Liver (tissue), 9 donors: ENCODE measurements around the gene ITGB1BP1. TPM values are rescaled to one million over a fixed set of nuclear protein-coding genes. Genes with fewer than 3 reads are reported as not detected.

Experiments
- DNase-seq: peaks from one replicate; pipeline ENCODE4 v3.0.0-alpha.2; 2017; ENCODE audit warnings: low spot score
- H3K27ac ChIP-seq, 2 donors: one replicate each; pipeline ENCODE4 v1.7.0; 2013; ENCODE audit warnings: inconsistent platforms in 2 of 2, low read length in 2 of 2, control low read depth in 1 of 2, low read depth in 1 of 2, mild to moderate bottlenecking in 1 of 2
- H3K27me3 ChIP-seq, 4 donors: one replicate each; pipeline versions ENCODE4 v1.6.1 to v1.7.0; 2013; ENCODE audit warnings: low read length in 3 of 4, inconsistent platforms in 1 of 4, mild to moderate bottlenecking in 1 of 4, moderate library complexity in 1 of 4; ENCODE audit not compliant: control insufficient read depth in 4 of 4, insufficient read depth in 4 of 4
- H3K36me3 ChIP-seq, 4 donors: one replicate each; pipeline versions ENCODE4 v1.6.1 to v1.7.0; 2013; ENCODE audit warnings: low read length in 3 of 4, mild to moderate bottlenecking in 3 of 4, low read depth in 1 of 4, moderate library complexity in 1 of 4; ENCODE audit not compliant: control insufficient read depth in 4 of 4, insufficient read depth in 3 of 4
- H3K4me1 ChIP-seq, 4 donors: one replicate each; pipeline versions ENCODE4 v1.6.1 to v1.7.0; 2013; ENCODE audit warnings: low read length in 3 of 4, mild to moderate bottlenecking in 3 of 4, moderate library complexity in 1 of 4; ENCODE audit not compliant: control insufficient read depth in 4 of 4, insufficient read depth in 4 of 4
- H3K4me3 ChIP-seq, 3 donors: one replicate each; pipeline versions ENCODE4 v1.6.1 to v1.7.0; 2013; ENCODE audit warnings: low read length in 3 of 3, control low read depth in 1 of 3, low read depth in 1 of 3, mild to moderate bottlenecking in 1 of 3
- H3K9ac ChIP-seq, 2 donors: one replicate each; pipeline ENCODE4 v1.7.0; 2013; ENCODE audit warnings: low read length in 2 of 2, mild to moderate bottlenecking in 2 of 2, moderate library complexity in 2 of 2, control low read depth in 1 of 2, low read depth in 1 of 2
- H3K9me3 ChIP-seq, 4 donors: one replicate each; pipeline versions ENCODE4 v1.6.1 to v1.7.0; 2013; ENCODE audit warnings: low read length in 3 of 4; ENCODE audit not compliant: control insufficient read depth in 4 of 4
- CTCF ChIP-seq: fragments of 150-350 bp; IDR thresholded peaks from 2 replicates; pipeline ENCODE4 v1.5.1; 2017; ENCODE audit warnings: improper control_type of control experiment, low read depth, low read length; ENCODE audit not compliant: missing input control
- EGR1 ChIP-seq, 2 donors: IDR thresholded peaks; 2 replicates each; pipeline ENCODE4 v1.6.1; 2016 to 2018; ENCODE audit warnings: antibody characterized with exemption in 2 of 2, low read depth in 2 of 2
- FOXA1 ChIP-seq: IDR thresholded peaks from 2 replicates; pipeline ENCODE4 v1.6.1; 2016; ENCODE audit warnings: antibody characterized with exemption
- FOXA2 ChIP-seq: IDR thresholded peaks from 2 replicates; pipeline ENCODE4 v1.6.1; 2016; ENCODE audit warnings: antibody characterized with exemption
- GABPA ChIP-seq, 2 donors: IDR thresholded peaks in 1 of 2; conservative IDR thresholded peaks in 1 of 2; 2 replicates each; pipeline ENCODE4 v1.6.1; 2016; ENCODE audit warnings: antibody characterized with exemption in 2 of 2, mild to moderate bottlenecking in 1 of 2, moderate library complexity in 1 of 2
- HNF4A ChIP-seq, 2 donors: conservative IDR thresholded peaks; 2 replicates each; pipeline ENCODE4 v1.6.1; 2016; ENCODE audit warnings: antibody characterized with exemption in 2 of 2, mild to moderate bottlenecking in 2 of 2
- HNF4G ChIP-seq: IDR thresholded peaks from 2 replicates; pipeline ENCODE4 v1.6.1; 2016; ENCODE audit warnings: antibody characterized with exemption
- JUND ChIP-seq, 2 donors: IDR thresholded peaks; 2 replicates each; pipeline ENCODE4 v1.6.1; 2016; ENCODE audit warnings: antibody characterized with exemption in 2 of 2
- MAX ChIP-seq: IDR thresholded peaks from 2 replicates; pipeline ENCODE4 v1.6.1; 2016; ENCODE audit warnings: antibody characterized with exemption
- NR2F2 ChIP-seq: IDR thresholded peaks from 2 replicates; pipeline ENCODE4 v1.6.1; 2016; ENCODE audit warnings: antibody characterized with exemption
- RAD21 ChIP-seq, 2 donors: IDR thresholded peaks; 2 replicates each; pipeline ENCODE4 v1.6.1; 2016; ENCODE audit warnings: antibody characterized with exemption in 2 of 2, mild to moderate bottlenecking in 2 of 2
- REST ChIP-seq: IDR thresholded peaks from 2 replicates; pipeline ENCODE4 v1.6.1; 2016; ENCODE audit warnings: antibody characterized with exemption, mild to moderate bottlenecking
- RXRA ChIP-seq, 2 donors: IDR thresholded peaks; 2 replicates each; pipeline ENCODE4 v1.6.1; 2017 to 2018; ENCODE audit warnings: antibody characterized with exemption in 2 of 2, mild to moderate bottlenecking in 1 of 2
- SP1 ChIP-seq: IDR thresholded peaks from 2 replicates; pipeline ENCODE4 v1.6.1; 2018; ENCODE audit warnings: antibody characterized with exemption, mild to moderate bottlenecking
- TAF1 ChIP-seq: conservative IDR thresholded peaks from 2 replicates; pipeline ENCODE4 v1.6.1; 2016; ENCODE audit warnings: antibody characterized with exemption, mild to moderate bottlenecking
- YY1 ChIP-seq: IDR thresholded peaks from 2 replicates; pipeline ENCODE4 v1.6.1; 2016; ENCODE audit warnings: antibody characterized with exemption, mild to moderate bottlenecking
- WGBS: extraction: QIAGEN DNeasy Blood & Tissue Kit; methylation state at CpG from one replicate; pipeline ENCODE4 v1.1.7; 2013; 5-methylcytosine and 5-hydroxymethylcytosine counted together
- polyA plus RNA-seq, 2 donors: library from polyadenylated mRNA; stranded (reverse) in 1 of 2; unstranded in 1 of 2; fragments of 200-250 nt in 1 of 2; fragments of >200 nt in 1 of 2; fragmentation: Nextera tagmentation in 1 of 2; extraction: Ambion mirVana in 1 of 2; gene quantifications; one replicate each; pipeline versions ENCODE4 v1.2.1 to v1.2.3, GENCODE V29; 2013 to 2015
- total RNA-seq, 2 donors: library from RNA; depleted of rRNA; stranded (reverse); fragments of >200 nt; gene quantifications; one replicate each; pipeline ENCODE4 v1.2.3, GENCODE V29; 2014
- TF ChIP-seq, protein P1 (sequence below): IDR thresholded peaks from 2 replicates; pipeline ENCODE4 v1.6.1; 2016; ENCODE audit warnings: antibody characterized with exemption
- TF ChIP-seq, protein P2 (sequence below): IDR thresholded peaks from 2 replicates; pipeline ENCODE4 v1.6.1; 2016; ENCODE audit warnings: antibody characterized with exemption
- donor health status: healthy.
- donor health status: healthy.
- donor health status: healthy.
- donor health status: healthy.
- donor health status: healthy.

Gene ITGB1BP1
- total and polyA plus RNA-seq, 4 donors, result 6.6 to 30.9 (median 13.7) TPM

GRCh38 chr2:9420495-9420894 lies 2.8 kb downstream of the ITGB1BP1 start:
- Histone ChIP-seq H3K9ac (no peak overlapping the region), H3K36me3 (peaks cover 0 to 3% (median under 1%) of the 10 kb centered on the region in 4 donors), H3K4me3 (no peak overlapping the region), H3K9me3 (no peaks in the 10 kb centered on the region), H3K27ac (no peak overlapping the region), H3K27me3 (no peaks in the 10 kb centered on the region), H3K4me1 (peaks cover 10 to 23% (median 17%) of the 10 kb centered on the region in 4 donors)
- TF ChIP-seq RXRA (IDR thresholded peaks at IDR 0.05), result no peak
- no peak for TF ChIP-seq MAX
- TF ChIP-seq TAF1, result no peak
- TF ChIP-seq HNF4G, result no peak
- no peak for TF ChIP-seq NR2F2
- no peak for TF ChIP-seq CTCF
- TF ChIP-seq SP1, result no peak
- no peak for TF ChIP-seq REST
- no peak for TF ChIP-seq HNF4A (conservative IDR thresholded peaks at IDR 0.05)
- no peak for TF ChIP-seq FOXA2
- no peak for TF ChIP-seq EGR1 (IDR thresholded peaks at IDR 0.05; ENCODE audit: low read depth in 2 of 2)
- no peak for TF ChIP-seq YY1
- no peak for TF ChIP-seq FOXA1
- TF ChIP-seq, protein P1, sequence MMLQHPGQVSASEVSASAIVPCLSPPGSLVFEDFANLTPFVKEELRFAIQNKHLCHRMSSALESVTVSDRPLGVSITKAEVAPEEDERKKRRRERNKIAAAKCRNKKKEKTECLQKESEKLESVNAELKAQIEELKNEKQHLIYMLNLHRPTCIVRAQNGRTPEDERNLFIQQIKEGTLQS, result no peak
- TF ChIP-seq GABPA (IDR thresholded peaks at IDR 0.05 in 1 of 2, conservative IDR thresholded peaks at IDR 0.05 in 1 of 2), result no peak
- no peak for TF ChIP-seq RAD21 (IDR thresholded peaks at IDR 0.05)
- TF ChIP-seq, protein P2, sequence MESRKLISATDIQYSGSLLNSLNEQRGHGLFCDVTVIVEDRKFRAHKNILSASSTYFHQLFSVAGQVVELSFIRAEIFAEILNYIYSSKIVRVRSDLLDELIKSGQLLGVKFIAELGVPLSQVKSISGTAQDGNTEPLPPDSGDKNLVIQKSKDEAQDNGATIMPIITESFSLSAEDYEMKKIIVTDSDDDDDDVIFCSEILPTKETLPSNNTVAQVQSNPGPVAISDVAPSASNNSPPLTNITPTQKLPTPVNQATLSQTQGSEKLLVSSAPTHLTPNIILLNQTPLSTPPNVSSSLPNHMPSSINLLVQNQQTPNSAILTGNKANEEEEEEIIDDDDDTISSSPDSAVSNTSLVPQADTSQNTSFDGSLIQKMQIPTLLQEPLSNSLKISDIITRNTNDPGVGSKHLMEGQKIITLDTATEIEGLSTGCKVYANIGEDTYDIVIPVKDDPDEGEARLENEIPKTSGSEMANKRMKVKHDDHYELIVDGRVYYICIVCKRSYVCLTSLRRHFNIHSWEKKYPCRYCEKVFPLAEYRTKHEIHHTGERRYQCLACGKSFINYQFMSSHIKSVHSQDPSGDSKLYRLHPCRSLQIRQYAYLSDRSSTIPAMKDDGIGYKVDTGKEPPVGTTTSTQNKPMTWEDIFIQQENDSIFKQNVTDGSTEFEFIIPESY, result no peak
- no peak for TF ChIP-seq JUND (IDR thresholded peaks at IDR 0.05)
- no peak for DNase-seq
- 93% methylated on average over 10 of the region's 10 CpGs for whole genome bisulfite sequencing
